ENCODE measurements around the gene GLRB. TPM values are rescaled to one million over a fixed set of nuclear protein-coding genes. Genes with fewer than 3 reads are reported as not detected.

Gene GLRB
- total RNA-seq, 1 donor from 2014 or later, result not detected

- intact Hi-C loops (cut with micrococcal nuclease), result no loop called here
- no peak for TF ChIP-seq CTCF (IDR thresholded peaks at IDR 0.05)
- ChIA-PET CTCF (interaction anchor here (0.5 kb wide), 1 partner anchor 196 kb away, joined by 3 read pairs; no protein-coding TSS in a partner anchor), POLR2A (no interaction called here)
- Mint-ChIP-seq H3K27ac (no peak overlapping the region), H3K4me3 (no peak overlapping the region), H3K9me3 (peaks cover 12% of the 10 kb centered on the region), H3K27me3 (no peaks in the 10 kb centered on the region), H3K4me1 (no peaks in the 10 kb centered on the region), H3K36me3 (ENCODE audit: low read depth) (no peaks in the 10 kb centered on the region)
- DNase-seq (no peak), ATAC-seq (ENCODE audit: low read depth) (no peak)
These were observed 109.4 kb downstream of the GLRB start for GRCh38 chr4:157185363-157185762.

GRCh38 chr4:157195374-157195773 is 119.4 kb downstream of the GLRB start:
- no peak for DNase-seq
- H3K4me3 Mint-ChIP-seq, result no peak overlapping the region
- CTCF ChIA-PET, result no interaction called here
- intact Hi-C loops (cut with micrococcal nuclease), result no loop called here
- no peaks in the 10 kb centered on the region for H3K27me3 Mint-ChIP-seq
- H3K27ac Mint-ChIP-seq, result no peak overlapping the region
- ATAC-seq (ENCODE audit: low read depth), result no peak
- no peak for TF ChIP-seq CTCF (IDR thresholded peaks at IDR 0.05)
- H3K9me3 Mint-ChIP-seq, result peaks cover 2% of the 10 kb centered on the region
- POLR2A ChIA-PET, result no interaction called here
- H3K36me3 Mint-ChIP-seq (ENCODE audit: low read depth), result no peaks in the 10 kb centered on the region
- no peaks in the 10 kb centered on the region for H3K4me1 Mint-ChIP-seq

- H3K36me3 Mint-ChIP-seq (ENCODE audit: low read depth), result no peaks in the 10 kb centered on the region
- no peaks in the 10 kb centered on the region for H3K9me3 Mint-ChIP-seq
- TF ChIP-seq CTCF (IDR thresholded peaks at IDR 0.05), result no peak
- POLR2A ChIA-PET, result no interaction called here
- H3K4me1 Mint-ChIP-seq, result no peaks in the 10 kb centered on the region
- no peak overlapping the region for H3K4me3 Mint-ChIP-seq
- no peaks in the 10 kb centered on the region for H3K27me3 Mint-ChIP-seq
- H3K27ac Mint-ChIP-seq, result no peak overlapping the region
- CTCF ChIA-PET, result no interaction called here
- ATAC-seq (ENCODE audit: low read depth), result no peak
- intact Hi-C loops (cut with micrococcal nuclease), result no loop called here
- DNase-seq, result no peak
These were observed 120.1 kb downstream of the GLRB start for GRCh38 chr4:157196046-157196445.

GRCh38 chr4:157204634-157205244 is 128.8 kb downstream of the GLRB start:
- no peak for TF ChIP-seq CTCF (IDR thresholded peaks at IDR 0.05)
- H3K9me3 Mint-ChIP-seq, result no peaks in the 10 kb centered on the region
- ATAC-seq (ENCODE audit: low read depth) (no peak), DNase-seq (no peak)
- no peak overlapping the region for H3K27ac Mint-ChIP-seq
- H3K27me3 Mint-ChIP-seq, result no peaks in the 10 kb centered on the region
- intact Hi-C loops (cut with micrococcal nuclease), result loop anchor here (2.0 kb wide), 1 partner anchor 1396 kb away; no protein-coding TSS in a partner anchor
- ChIA-PET POLR2A (no interaction called here), CTCF (no interaction called here)
- no peak overlapping the region for H3K4me3 Mint-ChIP-seq
- H3K36me3 Mint-ChIP-seq (ENCODE audit: low read depth), result no peaks in the 10 kb centered on the region
- H3K4me1 Mint-ChIP-seq, result no peaks in the 10 kb centered on the region

- Mint-ChIP-seq H3K27me3 (peaks cover 14% of the 10 kb centered on the region), H3K27ac (no peak overlapping the region), H3K4me3 (no peak overlapping the region), H3K9me3 (peaks cover 3% of the 10 kb centered on the region), H3K36me3 (ENCODE audit: low read depth) (no peaks in the 10 kb centered on the region), H3K4me1 (no peaks in the 10 kb centered on the region)
- ChIA-PET POLR2A (no interaction called here), CTCF (no interaction called here)
- intact Hi-C loops (cut with micrococcal nuclease), result no loop called here
- ATAC-seq (ENCODE audit: low read depth) (no peak), DNase-seq (no peak)
- TF ChIP-seq CTCF (IDR thresholded peaks at IDR 0.05), result no peak
These were observed 141.8 kb downstream of the GLRB start for GRCh38 chr4:157217708-157218107.

All from activated B cell treated with CpG ODN at 0.5 μM for 24 hours (primary cell).